HG03280 (cell line): ENCODE results near the gene SEPHS2.

Experiments
- ATAC-seq: cut with Tn5 transposase; IDR thresholded peaks from one replicate; pipeline ENCODE4 v1.9.1; 2021; ENCODE audit warnings: mild to moderate bottlenecking, moderate library complexity; ENCODE audit not compliant: unreplicated experiment

SEPHS2 gene

GRCh38 chr16:30434852-30435251 is 10.8 kb downstream of the SEPHS2 start:
- ATAC-seq, result no peak

GRCh38 chr16:30430428-30430970 is 15.2 kb downstream of the SEPHS2 start:
- peak; percentile 6 for ATAC-seq

GRCh38 chr16:30429678-30430427 is 15.8 kb downstream of the SEPHS2 start, which contains the start of gene DCTPP1:
DCTPP1 (minus strand) TSS chr16:30430030; CDS start chr16:30429980, 50 bp downstream.
- ATAC-seq, result peak; percentile 96

DNA sequence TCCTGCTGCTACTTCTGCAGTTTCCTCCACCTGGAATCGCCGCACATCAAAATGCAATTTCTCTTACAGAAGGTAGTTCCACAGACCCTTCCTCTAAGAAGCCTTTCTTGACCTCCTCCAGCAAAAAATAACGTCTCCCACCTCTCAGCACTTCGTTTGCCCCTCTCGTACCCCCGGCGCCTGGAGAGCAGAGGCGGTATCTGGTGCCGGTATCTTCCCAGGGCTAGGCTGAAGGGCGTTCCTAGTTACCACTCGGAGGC is 16.3 kb downstream of the SEPHS2 start:
- no peak for ATAC-seq

- ATAC-seq, result no peak
These were observed 17.6 kb downstream of the SEPHS2 start for GRCh38 chr16:30428055-30428454.

DNA sequence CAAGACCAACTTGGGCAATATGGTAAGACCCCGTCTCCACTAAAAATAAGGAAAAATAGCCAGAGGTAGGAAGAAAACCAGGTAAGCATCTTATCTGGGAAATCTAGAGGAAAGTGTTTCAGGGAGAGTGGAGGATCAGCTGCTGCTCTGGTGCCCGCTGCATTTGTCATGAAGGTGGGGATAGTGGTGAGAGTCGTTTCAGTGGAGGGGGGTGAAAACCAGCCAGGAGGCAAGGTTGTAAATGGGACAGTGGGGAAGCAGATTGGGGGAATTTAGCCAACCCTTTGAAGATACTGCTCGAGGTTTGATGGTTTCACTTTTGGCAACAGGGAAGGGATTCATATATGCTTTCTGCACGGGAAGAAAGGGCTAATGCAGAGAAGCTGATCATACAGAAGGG is 24.7 kb downstream of the SEPHS2 start:
- no peak for ATAC-seq

DNA sequence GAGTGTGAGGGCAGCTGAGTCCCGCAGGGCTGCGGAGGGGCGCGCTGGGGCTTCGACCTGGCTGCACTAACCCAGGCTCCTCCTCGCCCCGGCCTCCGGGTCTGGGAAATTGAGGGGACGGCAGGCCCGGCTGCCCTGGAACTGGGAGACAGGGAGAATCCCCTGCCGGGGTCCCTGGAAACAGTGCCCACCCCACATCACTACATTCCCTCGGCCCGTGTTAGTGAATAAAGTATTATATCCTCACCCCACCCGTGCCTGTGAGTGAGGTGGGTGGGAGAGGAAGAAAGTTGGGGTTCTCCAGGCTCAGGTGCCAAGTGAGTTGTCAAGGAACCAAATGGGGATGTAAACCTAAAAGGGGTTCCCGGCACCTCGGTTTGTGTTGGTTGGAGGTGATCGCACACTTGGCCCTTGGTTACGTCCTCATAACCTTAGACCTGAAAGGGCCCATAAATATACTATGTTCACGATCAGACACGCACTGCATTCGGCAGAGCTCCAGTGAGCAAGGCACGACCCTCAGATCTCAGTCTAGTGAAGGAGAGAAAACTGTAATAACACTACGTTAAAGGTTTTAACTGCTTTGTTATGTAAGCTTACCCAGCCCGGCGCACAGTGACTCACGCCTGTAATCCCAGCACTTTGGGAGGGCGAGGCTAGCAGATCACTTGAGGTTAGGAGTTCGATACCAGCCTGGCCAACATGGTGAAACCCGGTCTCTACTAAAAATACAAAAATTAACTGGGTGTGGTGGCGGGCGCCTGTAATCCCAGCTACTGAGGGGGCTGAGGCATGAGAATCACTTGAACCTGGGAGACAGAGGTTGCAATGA is 27.1 kb downstream of the SEPHS2 start:
- ATAC-seq, result no peak

- ATAC-seq, result peak; percentile 81
These were observed 27.9 kb downstream of the SEPHS2 start for GRCh38 chr16:30417529-30418349.

- ATAC-seq, result peak; percentile 14
These were observed 28.8 kb downstream of the SEPHS2 start for GRCh38 chr16:30416624-30417528.

DNA sequence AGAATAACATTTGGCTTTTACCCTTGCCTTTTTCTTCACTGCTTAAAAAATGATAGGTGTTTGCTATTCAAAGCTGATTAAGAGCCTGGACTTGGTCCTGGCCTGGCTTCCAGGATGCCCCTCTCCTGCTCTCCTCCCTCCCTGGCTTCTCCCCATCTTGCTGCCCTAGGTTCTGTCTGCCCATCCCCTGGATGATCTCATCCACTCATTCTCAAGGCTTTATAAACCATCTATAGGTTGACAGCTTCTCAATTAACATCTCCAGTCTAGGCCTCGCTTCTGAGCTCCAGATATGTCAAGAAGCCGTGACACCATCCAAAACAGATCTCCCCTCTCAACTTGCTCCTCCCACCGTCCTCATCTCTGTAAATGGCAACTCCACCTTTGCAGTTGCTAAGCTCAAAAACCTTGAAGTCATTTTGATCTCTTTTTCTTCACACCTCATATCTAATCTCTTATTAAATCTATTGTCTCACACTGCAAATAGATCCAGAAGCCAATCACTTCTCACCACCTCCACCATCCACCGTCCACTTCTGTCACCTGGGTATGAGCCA is 29.5 kb downstream of the SEPHS2 start:
- ATAC-seq, result no peak

- ATAC-seq, result no peak
These were observed 31.5 kb downstream of the SEPHS2 start for GRCh38 chr16:30414159-30414558.

- ATAC-seq, result no peak
These were observed 32.4 kb downstream of the SEPHS2 start for GRCh38 chr16:30413112-30413806.

DNA sequence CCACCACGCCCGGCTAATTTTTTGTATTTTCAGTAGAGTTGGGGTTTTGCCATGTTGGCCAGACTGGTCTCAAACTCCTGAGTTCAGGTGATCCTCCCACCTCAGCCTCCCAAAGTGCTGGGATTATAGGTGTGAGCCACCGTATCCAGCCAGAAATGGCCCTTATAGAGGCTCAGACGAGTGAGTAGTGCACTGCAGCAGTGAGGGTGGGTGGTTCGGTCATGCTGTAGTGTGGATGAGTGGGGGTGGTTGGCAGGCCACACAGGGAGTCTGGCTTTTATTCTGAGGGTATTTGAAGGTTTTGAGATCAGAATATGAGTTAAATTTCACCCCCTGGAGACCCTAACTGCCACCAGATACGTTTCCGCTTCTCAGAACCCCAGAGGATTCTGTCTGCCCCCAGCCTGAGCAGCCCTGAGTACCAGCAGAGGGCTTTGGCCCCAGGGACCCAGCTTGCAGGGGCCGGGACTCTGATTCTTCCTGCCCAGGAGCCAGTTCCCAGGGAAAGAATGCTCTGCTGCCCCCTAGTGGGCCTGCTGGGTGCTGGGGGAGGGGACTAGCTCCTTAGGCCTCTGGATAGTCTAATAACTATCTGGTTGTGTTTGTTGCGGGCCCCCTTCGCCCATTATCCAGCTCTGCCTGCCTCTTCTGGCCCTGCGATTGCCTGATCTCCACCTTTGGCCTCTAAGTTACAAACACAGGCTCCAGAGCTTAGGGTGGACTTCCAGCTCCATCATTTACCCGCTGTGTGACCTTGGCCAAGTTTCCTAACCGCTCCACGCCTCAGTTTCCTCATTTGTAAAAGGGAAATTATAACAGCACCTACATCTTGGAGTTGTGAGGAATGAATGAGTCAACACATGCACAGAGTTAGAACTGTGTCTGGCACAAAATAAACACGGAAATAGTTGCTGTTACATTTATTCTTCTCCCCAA is 36.3 kb downstream of the SEPHS2 start:
- ATAC-seq, result peak; percentile 41

DNA sequence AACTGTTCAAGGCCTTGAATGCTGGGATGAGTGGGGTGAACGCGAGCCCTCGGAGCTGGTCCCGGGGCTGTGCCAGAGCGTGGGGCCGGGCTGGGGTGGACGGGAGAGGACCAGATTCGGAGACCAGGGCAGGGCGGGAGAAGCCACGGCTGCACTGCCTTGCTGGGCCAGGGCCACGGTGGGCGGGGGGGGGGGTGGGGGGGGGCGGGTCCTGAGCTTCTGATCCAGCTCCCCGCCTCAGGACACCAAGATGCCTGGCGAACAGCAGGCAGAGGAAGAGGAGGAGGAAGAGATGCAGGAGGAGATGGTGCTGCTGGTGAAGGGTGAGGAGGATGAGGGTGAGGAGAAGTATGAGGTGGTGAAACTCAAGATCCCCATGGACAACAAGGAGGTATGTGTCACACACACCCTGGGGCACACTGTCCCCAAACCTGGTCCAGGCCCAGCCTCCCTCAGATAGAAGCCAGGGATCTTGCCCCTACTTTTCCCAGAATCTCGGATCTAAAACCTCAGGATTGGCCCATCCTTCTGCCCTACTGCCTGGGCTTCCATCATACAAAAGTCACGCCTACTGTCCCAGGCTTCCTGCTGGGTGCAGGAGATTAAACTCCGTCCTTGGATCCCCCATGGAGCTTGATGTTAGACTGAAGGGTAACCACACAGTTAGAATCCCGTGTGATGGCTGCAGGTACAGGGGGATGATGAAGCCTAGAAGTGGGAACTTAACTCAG is 37.7 kb downstream of the SEPHS2 start:
- no peak for ATAC-seq

DNA sequence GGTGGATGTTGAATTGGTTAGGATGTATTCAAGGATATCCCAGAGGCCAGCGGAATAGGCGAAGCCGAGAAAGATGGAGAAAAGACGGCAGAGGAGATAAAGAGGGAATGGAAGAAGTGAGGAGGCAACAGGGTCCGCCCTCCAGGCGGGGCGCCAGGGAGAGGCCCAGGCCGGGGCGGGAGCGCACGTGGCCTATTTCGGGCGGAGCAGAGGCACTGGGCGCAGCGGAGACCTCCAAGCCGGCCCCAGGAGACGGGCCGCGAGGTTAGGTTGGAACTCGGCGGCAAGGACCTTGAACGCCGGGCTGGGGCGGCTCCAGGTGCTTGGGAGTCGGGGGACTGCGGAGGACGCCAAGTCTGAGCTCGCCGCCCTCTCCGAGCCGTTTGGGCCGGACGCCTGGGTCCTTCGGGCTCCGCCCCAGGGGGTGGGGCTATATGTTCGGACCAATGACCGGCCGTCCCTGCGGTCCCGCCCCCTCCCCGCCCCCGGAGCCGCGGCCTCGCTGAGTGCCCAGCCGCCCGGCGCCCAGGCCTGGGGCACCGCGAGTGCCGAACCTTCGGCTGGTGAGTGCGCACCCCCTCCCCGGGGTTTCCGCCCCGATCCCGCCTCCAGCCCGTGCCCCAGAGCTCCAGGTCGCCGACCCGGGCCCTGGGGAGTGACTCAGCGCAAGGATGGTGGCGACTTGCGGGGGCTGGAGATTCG is 38.4 kb downstream of the SEPHS2 start, which contains the start of gene ZNF771:
Gene ZNF771, plus strand, starts transcription at position 505 of the 702 bp plus-strand sequence. CDS start 448 bp downstream, outside the sequence.
- peak; percentile 79 for ATAC-seq

GRCh38 chr16:30406795-30407101 is 38.9 kb downstream of the SEPHS2 start:
- ATAC-seq, result no peak
